Activated CD4-positive, alpha-beta T cell treated with anti-CD3 and anti-CD28 coated beads, Interleukin-2, amount 50 U/mL, for 48 hours (primary cell): ENCODE results near the gene FOXN3.

Source experiments
- DNase-seq, 2 experiments: peaks; one replicate each; pipeline ENCODE4 v3.0.0-alpha.2; 2020

FOXN3 gene

DNA sequence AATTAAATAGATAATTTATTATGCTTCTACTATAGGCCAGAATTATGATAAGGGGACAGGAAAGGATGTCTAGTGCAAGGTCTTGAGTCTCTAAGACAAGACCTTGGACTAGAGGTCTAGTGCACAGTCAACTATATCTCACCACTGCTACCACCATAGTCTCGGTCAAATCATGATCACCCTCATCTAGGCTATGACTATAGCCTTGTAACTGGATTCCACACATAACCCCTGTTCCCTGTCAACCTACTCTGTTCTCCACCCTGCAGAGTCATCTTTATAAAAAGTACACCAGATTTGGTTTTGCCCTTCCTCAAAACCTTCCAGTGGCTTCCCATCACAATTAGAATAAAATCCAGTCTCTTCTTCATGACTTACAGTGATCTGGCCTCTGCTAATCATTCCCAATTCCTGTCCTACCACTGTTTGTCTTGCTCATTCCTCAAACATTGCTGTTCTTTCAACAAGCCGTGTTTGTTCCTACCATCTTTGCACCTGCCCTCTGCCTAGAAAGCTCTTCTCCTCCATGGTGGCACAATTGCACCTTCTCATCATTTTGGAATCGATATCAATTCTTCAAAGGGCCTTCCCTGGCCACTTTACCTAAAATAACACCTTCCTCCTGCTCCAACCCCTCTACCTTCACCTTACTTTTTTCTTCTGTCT is 169.4 kb downstream of the FOXN3 start:
- no peak for DNase-seq

DNA sequence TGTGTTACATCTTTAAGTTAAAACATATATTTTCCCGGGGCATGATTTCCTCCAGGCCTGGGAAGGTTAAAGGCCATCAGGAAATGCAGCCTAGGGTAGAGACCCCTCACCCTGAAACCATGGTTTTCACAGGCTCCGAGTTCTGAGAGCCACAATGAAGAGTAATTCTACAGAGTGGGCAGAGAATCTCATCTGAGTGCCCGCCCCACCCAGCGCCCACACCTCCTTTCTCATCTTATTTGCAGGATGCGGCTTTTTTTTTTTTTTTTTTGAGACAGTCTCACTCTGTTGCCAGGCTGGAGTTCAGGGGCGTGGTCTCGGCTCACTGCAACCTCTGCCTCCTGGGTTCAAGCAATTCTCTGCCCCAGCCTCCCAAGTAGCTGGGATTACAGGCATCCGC is 170.7 kb downstream of the FOXN3 start:
- no peak for DNase-seq

DNA sequence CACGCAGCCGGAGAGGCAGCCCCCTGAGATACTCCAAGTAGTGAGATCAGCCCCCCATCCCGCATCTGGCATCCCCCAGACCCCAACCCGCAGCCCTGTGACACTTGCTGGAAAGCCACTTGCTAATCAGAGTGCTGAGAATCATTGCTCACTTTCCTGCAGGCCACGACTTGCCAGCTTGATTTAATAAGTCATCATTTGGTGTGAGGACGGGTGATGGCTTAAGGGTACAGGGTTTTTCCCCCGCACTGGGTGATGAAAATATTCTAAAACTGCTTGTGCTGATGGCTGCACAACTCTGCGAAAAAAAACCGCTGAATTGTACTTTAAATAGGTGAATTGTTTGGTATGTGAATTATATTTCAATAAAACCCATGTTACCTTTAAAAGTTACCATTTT is 171.2 kb downstream of the FOXN3 start:
- no peak for DNase-seq

DNA sequence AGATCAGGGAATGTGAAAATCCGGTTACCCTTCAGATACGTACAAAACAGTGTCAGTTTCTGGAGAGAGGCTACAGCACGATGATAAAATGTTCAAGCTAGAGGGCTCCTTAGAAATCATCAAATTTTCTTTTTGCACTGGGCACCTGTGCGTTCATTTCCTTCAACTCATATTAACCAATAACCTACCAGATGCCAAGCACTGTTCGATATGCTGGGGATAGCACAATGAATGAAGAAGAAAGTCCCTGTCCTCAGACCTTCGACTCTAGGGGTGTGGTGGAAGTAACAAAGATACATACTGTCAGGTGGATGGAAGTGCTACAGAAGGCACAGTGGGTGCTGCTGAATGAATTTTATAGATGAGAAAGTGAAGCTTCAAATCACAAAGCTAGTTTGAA is 172.3 kb downstream of the FOXN3 start:
- no peak for DNase-seq

DNA sequence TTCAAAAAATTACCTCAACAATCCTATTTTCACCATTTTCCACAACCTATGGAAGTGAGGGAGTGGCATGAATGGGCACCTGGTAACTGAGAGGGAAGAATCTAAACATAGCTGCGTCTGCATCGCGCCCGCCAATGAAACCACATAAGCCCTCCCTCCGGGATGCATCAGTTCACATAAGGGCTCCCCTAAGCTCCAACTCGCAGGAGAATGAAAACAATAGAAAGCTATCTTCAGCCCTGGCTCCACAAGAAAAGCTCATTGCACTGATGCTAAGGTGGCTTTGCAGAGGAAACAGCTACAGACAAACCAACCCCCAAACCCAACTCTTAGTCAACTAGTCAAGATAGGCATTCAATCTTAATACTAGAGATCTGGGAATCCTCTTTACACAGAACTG is 173.3 kb downstream of the FOXN3 start:
- no peak for DNase-seq

DNA sequence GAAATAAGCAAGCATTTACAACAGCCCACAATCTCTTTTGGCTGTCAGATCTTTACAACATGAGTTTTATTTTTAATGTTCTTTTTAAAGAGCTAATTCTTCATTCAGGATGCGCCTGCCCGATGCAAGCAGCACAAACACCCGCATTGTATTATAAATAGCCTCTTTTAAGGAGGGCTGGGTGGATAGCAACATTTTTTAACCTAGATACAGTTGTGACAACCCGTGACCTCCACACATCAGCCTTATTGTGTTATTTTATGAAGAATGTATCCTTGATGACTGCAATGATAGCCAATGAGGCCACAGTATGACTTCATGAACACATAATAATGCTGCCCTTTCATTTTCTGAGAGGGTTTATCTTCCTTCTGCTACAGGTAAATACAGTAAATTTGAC is 173.7 kb downstream of the FOXN3 start:
- DNase-seq, result no peak

DNA sequence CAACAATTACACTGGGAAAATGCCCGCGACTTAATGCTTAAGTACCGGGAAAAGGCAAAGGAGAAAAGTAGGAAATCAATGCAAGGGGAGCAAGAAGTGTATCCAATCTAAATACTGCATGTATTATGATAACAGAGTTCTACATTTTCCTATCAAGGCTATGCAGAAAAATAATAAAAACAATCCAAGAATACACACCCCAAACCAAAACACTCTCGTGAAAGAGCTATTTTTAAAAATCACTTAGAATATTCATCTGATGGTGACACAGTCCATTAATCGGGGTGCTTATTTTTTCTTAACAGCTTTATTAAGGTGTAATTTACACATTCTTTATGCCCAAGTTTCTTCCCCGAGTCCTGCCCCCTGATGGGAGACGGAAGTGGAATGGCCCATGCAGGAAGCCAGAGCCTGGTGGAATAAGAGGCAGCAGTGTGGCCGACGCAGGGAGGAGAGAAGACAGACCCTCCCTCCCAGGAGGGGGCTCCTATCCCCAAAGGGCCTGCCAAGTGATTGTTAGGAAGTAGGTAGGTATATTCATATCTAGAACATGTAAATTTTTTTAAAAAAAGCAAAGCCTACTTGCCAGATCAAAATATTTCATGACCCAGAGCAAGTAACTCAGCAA is 174.3 kb downstream of the FOXN3 start:
- no peak for DNase-seq

DNA sequence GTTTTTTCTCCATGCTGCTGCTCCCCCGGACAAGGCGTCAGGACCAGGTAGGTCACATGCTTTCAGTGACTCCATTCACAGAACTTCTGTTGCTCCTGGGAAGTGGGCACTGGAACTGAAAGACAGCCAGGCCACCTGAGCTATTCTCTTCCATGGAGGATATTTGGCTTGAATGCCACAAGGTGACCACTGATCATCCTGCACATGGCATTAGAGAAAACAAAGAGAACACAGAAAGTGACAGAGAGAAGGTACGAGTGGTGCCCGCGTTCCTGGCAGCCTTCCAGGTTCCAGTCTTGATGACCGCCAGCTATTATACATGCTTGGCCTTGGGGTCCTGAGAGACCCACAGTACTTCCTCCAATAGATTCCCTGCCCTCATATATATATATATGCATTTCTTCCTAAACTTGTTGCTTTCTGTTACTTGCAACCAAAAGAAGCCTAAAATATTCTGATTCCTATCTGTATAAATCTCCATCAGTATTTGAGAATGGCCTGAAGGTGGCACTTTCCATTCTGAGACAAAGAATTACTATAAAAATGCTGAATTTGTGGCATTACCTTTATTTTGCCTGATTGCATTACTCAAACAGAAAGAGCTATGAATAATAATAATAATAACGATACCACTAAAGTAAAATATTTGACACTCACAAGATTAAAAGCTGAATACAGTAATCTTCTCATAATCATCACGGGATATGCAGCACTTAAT is 174.9 kb downstream of the FOXN3 start:
- DNase-seq, result no peak

DNA sequence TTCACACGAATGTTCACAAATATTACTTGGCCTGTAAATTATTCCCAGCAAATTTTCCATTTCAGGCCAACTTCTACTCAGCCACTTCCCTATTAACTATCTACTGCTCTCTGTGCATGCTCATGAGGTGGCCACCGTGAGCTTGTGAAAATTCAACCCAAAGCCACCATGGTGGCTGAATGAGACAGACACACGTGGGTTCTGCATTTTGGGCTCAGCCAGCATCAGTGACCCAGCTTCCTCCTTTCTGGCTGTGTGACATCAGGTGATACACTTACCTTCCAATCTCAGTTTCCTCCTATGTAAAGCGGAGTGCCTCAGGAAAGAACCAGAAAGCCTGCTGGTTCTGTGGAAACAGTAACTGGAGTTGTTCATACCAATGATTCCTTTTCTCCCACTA is 175.8 kb downstream of the FOXN3 start:
- no peak for DNase-seq

DNA sequence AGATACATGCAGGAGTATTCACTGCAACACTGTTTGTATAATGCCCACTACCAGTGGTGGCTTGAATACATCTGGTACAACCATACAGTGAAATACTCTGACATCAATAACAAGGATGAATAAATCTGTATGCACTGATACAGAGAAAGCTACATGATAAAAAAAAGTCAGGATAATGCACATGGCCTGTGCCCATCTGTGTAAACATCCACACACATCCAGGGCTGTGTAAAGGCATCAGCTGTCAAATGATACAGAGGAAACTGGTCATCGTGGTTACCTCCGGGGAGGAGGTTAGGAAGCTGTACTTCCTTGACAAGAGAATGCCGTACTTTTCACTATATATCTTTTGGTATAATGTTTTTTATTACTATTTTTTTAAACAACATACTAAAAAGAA is 176.6 kb downstream of the FOXN3 start:
- DNase-seq, result no peak

DNA sequence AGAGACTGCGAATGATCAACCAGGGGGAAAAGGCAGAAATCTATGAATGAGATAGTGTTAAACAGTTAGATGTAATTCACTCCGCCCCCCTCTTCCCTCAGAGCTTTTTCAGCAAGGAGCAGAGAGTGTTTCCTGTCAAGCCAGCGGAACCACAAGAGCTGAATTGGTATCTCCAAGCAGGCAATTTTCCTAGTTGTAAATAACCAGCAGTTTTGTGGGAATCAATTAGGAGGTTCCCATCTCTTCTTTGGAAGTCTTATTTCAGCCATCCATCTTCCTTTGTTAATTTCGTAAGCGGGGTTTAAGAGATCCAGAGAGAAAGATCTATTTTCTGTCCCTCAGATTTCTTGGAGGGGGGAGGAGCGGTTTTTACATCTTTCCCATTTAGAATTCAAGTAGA is 178.0 kb downstream of the FOXN3 start:
- DNase-seq, result no peak

DNA sequence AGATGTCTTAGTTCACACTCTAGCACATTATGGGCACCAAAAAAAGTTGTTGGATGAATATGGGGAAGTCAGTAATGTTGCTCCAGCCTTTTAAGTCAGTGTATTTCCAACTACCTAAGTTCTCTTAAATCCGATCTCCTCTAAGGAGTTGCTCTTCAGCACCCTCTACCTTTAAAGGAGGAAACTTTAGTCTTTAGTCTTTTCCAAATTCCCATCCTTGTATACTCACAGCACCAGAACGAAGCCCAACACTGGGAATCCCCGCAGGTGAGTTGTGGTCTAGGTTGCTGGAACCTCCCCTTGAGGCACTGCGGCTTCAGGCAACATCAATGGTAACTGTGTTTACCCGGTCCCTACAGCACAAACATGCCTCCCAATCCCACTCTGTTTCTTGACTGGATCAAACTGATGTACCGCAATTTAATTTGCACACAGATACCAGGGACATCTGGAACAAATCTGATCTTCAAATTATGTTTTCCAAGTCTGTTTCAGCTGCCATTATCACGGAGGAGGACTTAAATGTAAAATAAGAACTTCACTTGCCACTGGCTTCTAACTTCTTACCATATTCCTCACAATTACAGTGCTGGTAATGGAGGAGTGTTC is 179.0 kb downstream of the FOXN3 start:
- no peak for DNase-seq

DNA sequence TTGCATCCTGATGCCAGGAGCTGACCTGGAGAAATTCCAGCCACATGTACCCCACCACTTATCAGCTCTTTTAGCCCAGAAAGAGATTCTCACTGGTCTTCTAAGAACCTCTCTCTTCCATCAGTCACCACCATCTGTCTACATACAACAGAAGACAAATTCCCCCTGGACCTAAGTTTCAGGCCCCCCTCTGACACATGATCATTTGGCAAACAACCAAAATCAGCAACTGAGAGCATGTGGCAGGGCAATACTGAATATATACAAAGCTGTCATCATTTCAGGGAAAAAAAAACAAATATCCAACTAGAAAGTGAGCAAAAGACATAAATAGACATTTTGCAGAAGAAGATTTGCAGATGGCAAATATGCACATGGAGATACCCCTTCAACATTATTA is 180.2 kb downstream of the FOXN3 start:
- DNase-seq, result no peak

DNA sequence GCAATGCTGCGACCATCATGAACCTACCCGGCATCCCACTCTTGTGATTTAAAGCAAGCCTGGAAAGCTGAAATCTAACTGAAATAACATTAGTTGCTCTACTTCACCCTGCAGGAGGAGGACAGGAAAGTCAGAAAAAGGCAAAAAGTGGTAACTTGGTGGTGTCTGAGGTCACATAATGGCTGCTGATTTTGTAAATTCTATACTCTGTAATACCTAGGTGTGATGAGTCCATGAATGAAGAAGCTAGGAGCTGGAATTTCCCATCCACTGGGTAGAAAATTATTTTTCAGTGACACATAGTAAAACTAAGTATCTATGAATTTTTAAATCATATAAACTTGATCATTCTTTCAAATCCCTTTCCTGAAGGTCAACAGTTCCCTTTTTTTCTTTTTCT is 183.8 kb downstream of the FOXN3 start:
- no peak for DNase-seq

DNA sequence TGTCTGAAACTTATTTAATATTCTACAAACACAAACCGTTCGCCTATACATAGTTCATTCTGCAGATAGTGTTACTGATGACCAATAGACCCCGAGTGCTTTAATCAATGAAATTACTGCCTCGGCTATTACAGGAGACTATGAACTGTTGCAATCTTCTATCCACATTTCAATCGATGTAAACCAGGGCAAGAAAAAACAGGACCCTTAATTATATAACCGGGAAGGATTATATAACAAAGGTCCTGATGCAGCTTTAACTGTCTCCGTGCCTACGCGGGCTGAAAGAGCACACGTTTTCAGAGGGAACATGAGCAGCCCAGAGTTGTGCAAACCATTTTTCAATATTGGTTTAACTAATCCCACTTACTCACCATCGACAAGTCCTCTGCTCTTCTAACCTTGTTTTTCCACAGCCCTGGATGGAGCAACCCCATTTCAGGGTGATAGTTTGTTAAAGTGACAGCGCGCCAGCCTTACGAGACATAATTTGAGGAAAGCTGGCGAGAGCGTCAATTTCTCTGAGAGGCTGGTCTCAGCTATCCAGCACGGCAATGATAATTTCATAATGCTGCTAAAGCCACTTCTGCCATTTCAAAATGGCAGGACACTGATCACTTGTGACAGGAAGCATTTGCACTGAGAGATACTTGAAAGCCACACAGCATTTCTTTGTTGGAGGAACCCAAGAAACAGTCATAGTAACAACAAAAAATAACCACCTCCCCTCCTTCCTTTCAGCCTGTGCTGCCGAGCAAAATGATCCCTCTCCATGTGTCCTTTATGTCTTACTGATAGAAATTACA is 184.6 kb downstream of the FOXN3 start:
- no peak for DNase-seq

DNA sequence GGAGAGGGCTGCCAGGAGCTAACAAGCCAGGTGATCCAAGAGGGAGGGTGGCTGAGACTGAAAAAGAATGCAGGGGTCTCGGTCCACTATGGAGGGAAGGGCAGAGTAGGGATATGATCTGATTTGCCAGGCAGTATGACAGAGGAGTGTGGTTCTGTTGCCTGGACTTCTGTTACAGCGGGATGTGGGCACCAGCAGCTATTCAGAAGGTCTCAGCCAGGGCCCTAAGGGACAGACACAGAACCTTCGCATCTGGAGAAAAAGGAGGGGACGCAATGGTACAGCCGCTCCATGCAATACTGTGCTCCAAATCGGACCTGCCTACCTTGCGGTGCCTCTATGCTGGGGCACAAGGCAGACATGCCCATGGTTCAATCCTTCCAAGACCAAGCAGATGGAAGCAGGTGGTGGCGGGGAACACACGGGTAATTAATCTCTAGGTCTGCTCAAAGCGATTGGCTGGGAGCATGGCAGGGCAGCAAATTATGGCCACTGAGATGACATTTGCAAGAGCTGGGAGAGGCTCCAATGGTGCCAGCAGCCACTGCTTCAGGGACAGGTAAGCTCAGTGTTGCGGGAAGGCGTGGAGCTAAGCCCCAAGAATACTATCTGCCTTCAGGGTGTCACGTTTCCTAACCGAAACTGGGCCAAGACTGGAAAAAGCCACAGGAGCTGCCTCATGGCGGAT is 185.5 kb downstream of the FOXN3 start:
- DNase-seq, result no peak

DNA sequence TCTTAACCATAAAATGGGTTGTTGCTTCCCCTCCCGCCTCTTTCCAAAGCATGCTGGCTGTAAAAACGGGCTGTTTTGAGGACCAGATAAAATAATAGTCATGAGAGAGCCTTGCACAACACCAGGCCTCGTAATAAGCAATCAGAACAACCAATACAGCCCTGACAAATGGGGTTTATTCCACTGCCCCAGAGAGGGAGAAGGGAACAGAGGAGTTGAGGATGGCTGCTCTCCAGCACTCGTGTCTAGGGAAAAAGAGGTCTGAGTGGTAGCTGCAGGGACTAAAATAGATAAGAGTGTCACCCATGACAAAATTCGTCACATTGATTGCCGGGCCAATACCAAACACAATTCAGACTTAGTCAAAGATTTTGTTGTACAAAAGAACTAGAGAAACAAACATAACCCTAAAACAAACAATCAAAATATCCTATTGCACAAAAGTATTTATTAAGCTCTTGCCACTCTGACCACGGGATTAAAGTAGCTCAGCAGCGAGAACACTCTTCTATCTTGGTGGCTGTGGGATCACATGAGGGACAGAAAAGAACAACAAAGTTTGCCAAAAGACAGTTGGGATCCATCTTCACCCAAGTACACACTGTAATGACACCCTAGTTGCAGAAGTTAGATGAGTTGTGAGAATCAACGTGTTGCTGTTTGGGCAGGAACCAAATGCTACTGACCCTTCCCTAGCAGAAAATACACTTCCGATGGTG is 188.0 kb downstream of the FOXN3 start:
- DNase-seq, result no peak

DNA sequence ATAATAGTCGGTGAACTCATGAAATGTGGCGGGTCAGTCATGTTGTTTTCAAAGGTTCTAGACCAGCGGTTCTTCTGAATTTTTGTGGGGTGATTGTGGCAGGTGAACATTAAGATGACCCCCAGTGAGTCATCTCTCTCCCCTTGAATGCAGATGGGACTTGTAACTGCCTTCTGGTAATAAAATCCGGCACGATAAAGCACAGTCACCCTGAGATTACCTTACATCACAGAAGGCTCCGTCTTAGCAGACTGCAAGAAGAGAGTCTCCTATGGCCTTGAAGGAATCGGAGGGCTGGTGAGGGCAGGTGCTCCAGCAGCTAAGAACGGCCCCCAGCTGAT is 189.6 kb downstream of the FOXN3 start:
- no peak for DNase-seq

DNA sequence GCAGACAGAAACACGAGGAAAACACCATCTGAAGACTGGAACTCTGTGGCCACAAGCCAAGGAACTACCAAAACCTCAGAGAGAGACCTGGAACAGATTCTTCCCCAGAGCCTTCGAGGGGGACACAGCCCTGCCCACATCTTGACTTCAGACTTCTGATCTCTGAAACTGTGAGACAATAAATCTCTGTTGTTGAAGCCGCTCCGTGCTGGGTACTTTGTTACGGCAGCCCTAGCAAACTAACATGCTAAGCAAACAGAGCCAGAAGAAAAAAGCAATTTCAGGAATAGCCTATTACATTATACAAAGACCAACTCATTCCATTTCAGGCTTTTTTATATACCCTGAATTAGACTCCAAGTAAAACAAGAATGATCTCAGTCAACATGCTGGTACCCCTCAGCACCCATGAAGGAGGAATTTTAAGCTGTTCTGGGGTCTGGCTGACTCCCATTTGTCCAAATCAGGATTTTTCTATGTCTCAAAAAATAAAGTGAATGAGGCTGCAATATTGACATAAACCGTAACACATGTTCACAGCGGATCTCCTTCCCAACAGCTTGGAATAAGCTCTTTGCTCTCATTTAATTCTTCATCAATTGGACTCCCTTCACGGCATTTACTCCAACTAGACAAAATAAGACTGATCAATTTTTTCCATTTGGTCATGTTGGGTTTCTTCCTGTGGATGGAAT is 190.1 kb downstream of the FOXN3 start:
- no peak for DNase-seq

DNA sequence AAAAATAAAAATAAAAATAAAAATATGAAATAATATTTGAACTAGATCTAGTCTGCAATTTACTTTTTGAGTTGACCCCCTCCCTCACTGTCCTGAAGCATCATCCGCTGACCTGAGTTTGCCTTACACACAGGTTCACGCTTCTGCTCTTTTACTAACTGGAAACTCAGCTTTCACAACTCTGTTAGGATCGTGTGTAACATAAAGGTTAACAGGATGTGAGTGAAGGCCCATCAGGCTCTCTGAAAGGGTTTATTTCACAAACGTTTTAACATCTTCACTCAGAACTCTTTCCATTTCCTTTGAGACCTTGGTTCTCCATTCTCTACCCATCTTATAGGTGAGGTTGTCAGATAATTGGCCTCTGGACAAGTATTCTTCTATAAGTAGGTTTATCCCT is 191.4 kb downstream of the FOXN3 start:
- DNase-seq, result no peak

DNA sequence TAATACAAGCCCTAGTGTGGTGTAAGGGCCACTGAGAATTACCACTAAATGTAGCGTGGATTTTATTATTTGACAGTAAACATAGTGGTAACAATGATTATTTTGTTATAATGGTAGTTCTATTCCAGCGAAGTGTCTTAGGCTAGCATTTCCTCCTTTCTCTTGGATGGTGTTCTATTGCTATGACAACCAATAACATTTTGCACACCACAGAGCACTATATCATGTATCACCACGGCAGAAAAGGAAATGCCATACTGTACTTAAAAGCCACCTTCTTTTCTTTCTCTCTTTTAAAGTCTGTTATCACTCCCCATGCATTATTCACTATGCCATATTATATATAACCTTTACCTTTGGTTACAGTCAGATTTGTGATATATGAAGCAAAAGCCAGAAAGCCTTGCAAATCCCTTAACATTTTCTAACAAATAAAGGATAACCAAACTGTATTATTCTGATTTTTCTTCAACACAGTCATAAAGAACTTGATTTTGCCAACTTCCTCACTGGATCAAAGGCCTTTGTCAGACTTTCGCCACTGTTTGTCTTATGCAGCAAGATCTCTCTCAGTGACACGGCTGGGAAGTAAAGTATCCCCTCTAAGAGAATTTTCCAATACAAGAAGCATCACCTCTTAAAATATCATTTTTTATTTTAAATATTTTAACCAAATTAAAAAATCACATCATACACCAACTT is 195.8 kb downstream of the FOXN3 start:
- DNase-seq, result no peak
